GM20000 (cell line): ENCODE measurements around the gene PCTP.

ENCODE experiments used
- DNase-seq: peaks from one replicate; pipeline ENCODE4 v3.0.0; 2012; ENCODE audit warnings: low spot score
- CTCF ChIP-seq: IDR thresholded peaks from 2 replicates; pipeline ENCODE4 v1.5.1; 2012; ENCODE audit warnings: mild to moderate bottlenecking, control low read depth; ENCODE audit errors: extremely low read depth, missing control alignments

The PCTP gene

GRCh38 chr17:55745258-55745657 is 5.6 kb upstream of the PCTP start:
- no peak for DNase-seq
- no peak for TF ChIP-seq CTCF

- DNase-seq = no peak
- TF ChIP-seq CTCF = no peak
These were observed 4.4 kb upstream of the PCTP start for GRCh38 chr17:55746466-55746865.

GRCh38 chr17:55747209-55747608 is 3.6 kb upstream of the PCTP start:
- no peak for TF ChIP-seq CTCF
- DNase-seq = no peak

- no peak for TF ChIP-seq CTCF
- no peak for DNase-seq
These were observed 2.0 kb upstream of the PCTP start for GRCh38 chr17:55748841-55749240.

- no peak for DNase-seq
- TF ChIP-seq CTCF = no peak
These were observed 866 bp upstream of the PCTP start for GRCh38 chr17:55749985-55750384.

GRCh38 chr17:55751720-55752250 is 934 bp downstream of the PCTP start:
- no peak for TF ChIP-seq CTCF
- DNase-seq = no peak

- DNase-seq = no peak
- no peak for TF ChIP-seq CTCF
These were observed 5.8 kb downstream of the PCTP start for GRCh38 chr17:55756689-55757088.
